Gastrocnemius medialis (tissue), 4 donors: ENCODE measurements around the gene MYO7A.

Source experiments
- CTCF ChIP-seq, 5 experiments: fragments of 450-650 bp in 3 of 5; fragments of 200-600 bp in 2 of 5; sonication (generic) in 2 of 5; IDR thresholded peaks in 4 of 5; conservative IDR thresholded peaks in 1 of 5; 1 replicate in 4 of 5; 2 replicates in 1 of 5; pipeline ENCODE4 v1.5.1; 2016 to 2019; ENCODE audit warnings: antibody characterized with exemption in 5 of 5, mild to moderate bottlenecking in 3 of 5, moderate library complexity in 3 of 5
- POLR2A ChIP-seq, 2 donors: fragments of 450-650 bp; IDR thresholded peaks; one replicate each; pipeline ENCODE4 v1.6.1; 2017; ENCODE audit warnings: antibody characterized with exemption in 2 of 2, mild to moderate bottlenecking in 2 of 2, moderate library complexity in 2 of 2

- TF ChIP-seq CTCF (IDR thresholded peaks at IDR 0.05 in 4 of 5, conservative IDR thresholded peaks at IDR 0.05 in 1 of 5) (no peak), POLR2A (IDR thresholded peaks at IDR 0.05) (no peak)
These were observed 32.0 kb downstream of the MYO7A start for GRCh38 chr11:77159937-77160495.
